GM18517 (cell line): ENCODE results near the gene BRSK2.

ENCODE experiments used
- ATAC-seq: cut with Tn5 transposase; IDR thresholded peaks from one replicate; pipeline ENCODE4 v1.9.1; 2021; ENCODE audit warnings: mild to moderate bottlenecking, moderate library complexity; ENCODE audit not compliant: unreplicated experiment

The BRSK2 gene

GRCh38 chr11:1373536-1374214 is 16.1 kb upstream of the BRSK2 start:
- no peak for ATAC-seq

- ATAC-seq: no peak
Observed at GRCh38 chr11:1375161-1375954, 14.4 kb upstream of the BRSK2 start.

DNA sequence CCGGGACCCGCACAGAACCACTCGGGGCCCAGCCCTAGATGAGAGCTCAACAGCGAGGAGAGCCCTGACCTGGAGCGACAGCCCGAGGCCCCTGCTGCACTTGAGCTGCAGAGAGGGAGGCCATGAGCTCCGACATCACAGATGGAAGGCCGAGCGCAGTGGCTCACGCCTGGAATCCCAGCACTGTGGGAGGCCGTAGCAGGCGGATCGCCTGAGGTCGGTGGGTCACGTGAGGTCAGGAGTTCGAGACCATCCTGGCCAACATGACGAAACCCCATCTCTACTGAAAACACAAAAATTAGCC is 13.8 kb upstream of the BRSK2 start:
- ATAC-seq: no peak

DNA sequence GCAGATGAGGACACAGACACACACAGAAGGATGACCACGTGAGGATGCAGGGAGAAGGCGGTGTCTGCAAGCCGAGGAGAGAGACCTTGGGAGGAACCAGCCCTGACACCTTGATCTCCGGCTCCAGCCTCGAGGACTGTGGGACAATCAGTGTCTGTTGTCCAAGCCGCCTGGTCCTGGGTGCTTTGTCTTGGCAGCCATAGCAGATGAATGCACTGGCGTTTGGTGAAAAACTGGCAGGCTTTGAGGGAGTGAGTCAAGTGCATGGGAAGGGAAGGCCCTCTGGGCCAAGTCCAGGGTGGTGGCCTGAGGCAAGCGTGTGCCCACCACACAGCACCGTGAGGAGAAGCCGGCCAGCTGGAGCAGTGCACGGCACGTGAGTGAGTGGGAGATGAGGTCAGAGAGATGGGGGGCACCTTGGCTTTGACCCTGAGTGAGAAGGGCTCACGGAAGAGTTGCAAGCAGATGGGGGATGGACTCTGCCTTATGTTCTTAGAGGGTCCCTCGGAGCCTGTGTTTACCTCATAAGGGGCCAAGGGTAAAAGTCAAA is 12.4 kb upstream of the BRSK2 start:
- no peak for ATAC-seq

DNA sequence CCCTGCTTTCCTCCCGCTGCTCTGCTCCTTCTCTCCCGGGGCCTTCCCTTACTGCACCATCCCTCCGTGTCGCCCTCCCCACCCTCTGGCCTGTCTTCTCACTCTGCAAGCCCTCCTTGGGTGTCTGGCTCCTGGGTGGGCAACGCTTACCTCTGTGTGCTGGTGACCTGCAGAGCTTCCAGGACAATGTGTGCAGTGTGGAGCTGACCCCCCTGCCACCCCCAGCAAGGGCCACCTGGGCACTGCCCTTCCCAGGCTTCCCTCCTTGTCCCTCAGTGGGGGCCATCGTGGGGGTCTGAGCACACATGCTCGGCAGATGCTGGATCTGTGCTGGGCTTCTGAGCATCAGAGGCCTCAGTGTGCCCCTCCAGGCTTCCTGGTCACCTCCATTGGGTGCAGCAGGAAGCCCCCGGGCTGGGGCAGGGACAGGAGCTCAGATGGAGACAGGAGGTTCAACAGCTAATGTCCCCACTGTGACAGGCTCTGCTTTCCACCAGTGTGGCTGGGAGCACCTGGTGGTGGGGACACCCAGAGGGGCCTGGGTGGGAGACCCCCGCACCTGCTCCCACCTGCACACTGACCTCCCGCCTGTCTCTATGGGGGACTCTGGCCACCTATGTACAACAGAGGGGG is 7.8 kb upstream of the BRSK2 start:
- ATAC-seq: no peak

- ATAC-seq: no peak
Observed at GRCh38 chr11:1382429-1382828, 7.3 kb upstream of the BRSK2 start.

GRCh38 chr11:1382831-1383607 is 6.7 kb upstream of the BRSK2 start:
- no peak for ATAC-seq

- no peak for ATAC-seq
Observed at GRCh38 chr11:1384199-1384970, 5.3 kb upstream of the BRSK2 start.

GRCh38 chr11:1387521-1387920 is 2.2 kb upstream of the BRSK2 start:
- ATAC-seq: no peak

- ATAC-seq: no peak
Observed at GRCh38 chr11:1387961-1388762, 1.6 kb upstream of the BRSK2 start.

DNA sequence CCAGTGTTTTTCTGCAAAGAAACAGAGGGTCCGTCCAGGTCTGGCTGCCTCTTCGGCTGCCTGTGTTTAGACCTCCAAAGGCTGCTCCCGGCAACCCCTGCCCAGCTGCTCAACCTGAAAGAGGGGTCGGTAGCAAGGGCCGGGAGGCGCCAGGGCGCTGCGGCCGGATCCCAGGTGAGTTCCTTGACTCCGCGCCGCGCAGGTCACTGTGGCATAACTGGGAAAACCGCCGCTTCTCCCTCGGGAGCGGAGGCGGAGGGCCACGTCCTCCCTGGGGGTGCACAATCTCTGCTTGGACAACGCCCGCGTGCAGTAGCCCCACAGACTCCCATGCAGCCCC is 1.0 kb upstream of the BRSK2 start:
- ATAC-seq: no peak

DNA sequence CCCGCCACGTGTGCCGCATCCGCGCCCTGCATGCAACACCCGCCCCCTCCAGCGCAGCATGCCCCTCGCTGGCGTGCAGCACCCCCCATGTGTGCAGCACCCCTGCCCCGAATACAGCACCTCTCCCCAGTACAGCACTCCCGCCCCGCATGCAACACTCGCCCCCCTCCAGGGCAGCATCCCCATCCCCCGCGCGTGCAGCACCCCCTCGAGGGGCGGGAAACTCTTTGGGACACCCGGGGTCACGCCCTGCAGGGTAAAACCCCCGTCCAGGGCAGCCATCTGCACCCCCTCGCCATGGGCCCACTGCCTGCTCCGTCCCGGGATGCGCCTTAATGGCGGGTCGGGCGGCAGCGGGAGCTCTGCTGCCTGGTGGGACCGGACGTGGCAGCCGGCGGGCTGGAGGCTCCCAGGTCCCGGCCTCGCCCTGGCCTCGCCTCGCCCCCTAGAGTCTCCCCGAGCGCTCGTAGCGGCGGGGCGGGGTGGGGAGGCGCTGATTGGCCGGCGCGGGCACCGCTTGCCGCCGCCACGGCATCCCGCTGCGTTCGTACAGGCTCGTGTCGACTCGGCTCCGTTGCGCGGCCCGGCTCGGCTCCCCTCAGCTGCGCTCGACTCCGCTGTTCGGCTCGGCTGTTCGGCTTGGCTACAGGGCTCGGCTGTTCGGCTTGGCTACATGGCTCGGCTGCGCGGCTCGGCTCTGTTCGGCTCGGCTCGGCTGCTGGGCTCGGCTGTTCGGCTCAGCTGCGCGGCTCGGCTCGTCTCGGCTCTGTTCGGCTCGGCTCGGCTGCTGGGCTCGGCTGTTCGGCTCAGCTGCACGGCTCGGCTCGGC is 417 bp upstream of the BRSK2 start:
- ATAC-seq: peak; percentile 90

DNA sequence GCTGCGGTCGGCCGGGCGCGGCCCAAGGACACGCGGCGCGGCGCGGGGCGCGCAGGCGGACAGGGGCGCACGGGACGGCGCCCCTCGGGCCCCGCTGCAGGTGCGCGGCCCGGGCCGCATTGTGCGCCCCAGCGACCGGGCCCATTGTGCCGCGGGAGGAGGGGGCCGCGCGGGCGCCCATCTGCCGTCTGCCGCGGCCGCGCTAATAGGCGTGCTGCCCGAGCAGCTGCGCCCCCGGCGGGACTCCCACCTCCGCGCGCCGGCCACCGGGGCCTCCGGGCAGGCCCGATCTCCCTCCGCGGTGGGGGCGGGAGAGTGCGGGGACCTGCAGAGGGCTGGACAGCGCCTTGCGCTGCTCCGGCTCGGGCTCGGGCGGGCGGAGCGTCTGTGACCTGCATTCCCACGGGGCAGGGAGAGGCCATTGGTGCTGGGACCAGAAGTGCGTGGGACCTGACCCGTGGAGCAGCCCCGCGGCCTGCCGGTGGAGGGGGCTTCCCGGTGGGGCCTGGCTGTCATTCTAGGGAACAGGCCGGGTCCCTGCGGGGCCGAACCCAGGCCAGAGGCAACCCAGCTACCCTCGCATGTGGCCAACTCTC is 933 bp downstream of the BRSK2 start:
- no peak for ATAC-seq

DNA sequence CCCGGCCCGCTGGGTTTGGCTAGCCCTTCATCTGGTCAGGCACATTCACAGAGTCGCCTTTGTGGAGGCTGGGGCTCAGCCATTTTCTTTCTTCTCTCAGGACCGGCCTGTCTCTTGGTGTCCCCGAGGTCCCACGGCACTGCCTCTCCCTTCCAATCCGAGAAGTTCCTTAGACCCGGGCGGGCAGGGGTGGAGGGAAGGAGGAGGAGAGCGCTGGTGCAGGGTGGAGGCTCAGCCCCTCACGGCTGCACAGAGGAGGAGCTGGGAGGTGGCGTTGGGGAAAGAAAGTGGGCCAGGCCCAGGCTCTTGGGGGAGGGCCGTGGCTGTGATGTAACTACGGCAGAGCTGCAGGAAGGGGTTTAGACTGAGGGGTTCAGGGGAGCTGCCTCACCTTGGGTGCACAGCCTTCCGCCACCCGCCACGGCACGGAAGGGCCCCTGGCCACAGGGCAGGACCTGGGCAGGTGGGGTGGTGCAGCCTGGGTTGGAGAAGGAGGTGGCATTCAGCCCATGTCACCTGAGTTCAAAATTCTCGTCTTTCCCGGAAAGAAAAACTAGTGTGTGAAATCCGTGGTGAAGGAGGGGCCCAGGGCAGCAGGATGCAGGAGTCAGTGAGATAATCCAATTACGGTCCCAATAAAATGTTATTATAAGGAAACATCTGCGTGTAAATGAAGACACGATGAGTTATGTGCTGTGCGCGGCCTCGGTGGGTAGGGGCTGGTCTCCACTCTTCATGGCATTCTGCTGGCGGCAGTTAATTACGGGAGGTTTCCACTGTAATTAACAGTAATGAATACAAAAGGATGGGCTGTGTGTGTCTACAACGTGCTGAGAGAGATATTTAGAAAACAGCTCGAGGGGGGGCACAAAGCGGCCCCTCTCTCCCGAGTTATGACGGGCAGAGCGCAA is 1.7 kb downstream of the BRSK2 start:
- no peak for ATAC-seq

DNA sequence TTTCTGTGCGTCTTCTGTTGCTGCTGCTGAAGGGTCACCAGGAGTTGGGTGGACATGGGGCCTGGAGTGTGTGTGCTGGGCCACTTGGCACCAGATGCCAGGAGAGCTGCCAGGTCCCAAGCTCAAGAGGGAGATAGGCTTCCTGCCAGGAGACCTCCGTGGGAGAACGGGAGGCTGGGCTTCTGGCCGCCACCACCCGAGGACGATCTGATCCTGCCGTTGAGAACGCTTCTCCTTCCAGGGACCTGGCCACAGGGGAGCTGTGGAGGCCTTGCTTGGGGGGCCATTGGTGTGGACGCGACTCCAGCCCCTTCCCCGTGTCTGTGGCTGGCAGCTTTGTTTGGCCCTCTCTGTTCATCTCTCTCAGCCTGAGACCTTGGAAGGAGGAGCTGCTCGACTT is 2.4 kb downstream of the BRSK2 start:
- no peak for ATAC-seq

DNA sequence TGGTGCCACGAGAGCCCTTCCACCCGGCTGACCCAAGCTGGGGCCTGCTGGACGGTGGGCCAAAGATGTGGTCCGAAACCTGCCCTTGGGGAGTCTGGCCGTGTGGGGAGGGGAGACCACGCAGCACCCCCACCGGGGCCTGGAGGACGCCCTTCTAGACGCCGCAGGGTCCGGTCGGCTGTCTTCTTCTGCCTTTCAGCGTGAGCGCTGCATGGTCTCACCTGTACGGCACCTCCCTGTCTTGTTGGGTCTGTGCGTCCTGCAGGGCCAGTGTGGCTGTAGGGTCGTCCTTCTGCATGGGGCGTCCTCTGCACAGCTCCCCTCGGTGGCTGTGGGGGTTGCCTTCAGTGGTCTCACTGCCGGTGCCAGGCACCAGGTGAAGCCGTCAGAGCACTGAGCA is 2.8 kb downstream of the BRSK2 start:
- no peak for ATAC-seq

DNA sequence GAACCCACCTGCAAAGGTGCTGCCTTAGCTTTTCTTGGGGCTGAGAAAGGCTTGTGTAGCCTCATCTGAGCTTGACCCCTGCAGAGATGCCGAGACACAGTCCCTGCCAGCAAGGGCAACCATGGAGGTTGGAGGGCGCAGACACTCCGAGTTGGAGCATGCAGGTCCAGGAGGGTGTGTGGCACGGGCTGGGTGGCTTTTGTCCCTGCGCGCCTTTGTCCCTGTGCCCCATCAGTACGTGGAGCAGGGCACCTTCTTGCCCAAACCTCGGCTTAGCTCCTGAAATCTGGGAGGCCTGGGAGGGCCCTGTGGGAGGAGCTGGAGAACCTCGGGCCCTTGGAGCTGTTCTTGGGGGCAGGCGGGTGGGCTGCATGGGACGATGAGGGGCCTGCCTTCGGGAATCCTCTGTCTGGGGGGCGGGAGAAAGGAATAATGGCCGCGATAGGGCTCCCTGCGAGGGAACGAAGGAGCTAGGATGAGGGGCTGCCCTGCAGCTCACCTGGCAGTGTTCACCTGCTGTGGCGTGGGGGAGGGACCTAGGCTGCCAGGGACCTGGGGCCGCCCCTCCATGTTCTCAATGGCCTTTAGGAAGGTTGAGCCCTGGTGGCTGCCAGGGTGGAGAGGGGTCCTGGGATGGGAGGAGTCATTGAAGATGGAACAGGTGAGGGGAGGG is 3.4 kb downstream of the BRSK2 start:
- no peak for ATAC-seq
